Motor neuron (in vitro differentiated cells): Measurements from ENCODE around the gene EARS2. TPM values are rescaled to one million over a fixed set of nuclear protein-coding genes. Genes with fewer than 3 reads are reported as not detected.

Source experiments
- ATAC-seq, 8 experiments: fragments of 200-7000 bp; cut with Tn5 transposase; replicated peaks in 6 of 8; 2 replicates each; pipeline ENCODE4 v1.8.0; 2021; ENCODE audit warnings: mild to moderate bottlenecking in 8 of 8, moderate library complexity in 8 of 8
- H3K27ac ChIP-seq, 2 donors: fragments of 250-450 bp; sonication (Bioruptor Pico); 2 replicates each; pipeline ENCODE4 v1.9.0; 2021; ENCODE audit warnings: antibody characterized with exemption in 2 of 2, mild to moderate bottlenecking in 2 of 2, moderate library complexity in 1 of 2
- H3K4me1 ChIP-seq, 2 donors: fragments of 250-450 bp; sonication (Bioruptor Pico); replicated peaks in 1 of 2; 2 replicates each; pipeline ENCODE4 v1.6.1; 2021; ENCODE audit warnings: antibody characterized with exemption in 2 of 2, mild to moderate bottlenecking in 2 of 2, moderate library complexity in 1 of 2
- H3K4me3 ChIP-seq, 5 donors: fragments of 250-450 bp; sonication (Bioruptor Pico); 2 replicates each; pipeline ENCODE4 v1.9.0; 2021; ENCODE audit warnings: antibody characterized with exemption in 5 of 5, mild to moderate bottlenecking in 5 of 5, moderate library complexity in 4 of 5
- WGBS, 10 experiments: fragments of 450-650 bp; shearing (Covaris generic); methylation state at CpG; one replicate each; pipeline ENCODE4 v1.0.0; 2022; 5-methylcytosine and 5-hydroxymethylcytosine counted together
- in situ Hi-C, 9 experiments: fragments of 400-800 bp; cut with MboI; loops; one replicate each; pipeline ENCODE4 v1.15.0; 2021; ENCODE audit warnings: low sequenced_read_pairs in 9 of 9, low pct_unique_long_range_greater_than_20kb in 2 of 9; ENCODE audit not compliant: unreplicated experiment in 9 of 9
- total RNA-seq, 8 experiments: library from RNA; unstranded; fragments of 300-600 nt; gene quantifications; 2 replicates each; pipeline versions ENCODE4 v1.2.3 to v1.2.4, GENCODE V29; 2022

The EARS2 gene
- total RNA-seq, 8 experiments from 2014 or later: 15.2 to 40.6 (median 26.4) TPM

DNA sequence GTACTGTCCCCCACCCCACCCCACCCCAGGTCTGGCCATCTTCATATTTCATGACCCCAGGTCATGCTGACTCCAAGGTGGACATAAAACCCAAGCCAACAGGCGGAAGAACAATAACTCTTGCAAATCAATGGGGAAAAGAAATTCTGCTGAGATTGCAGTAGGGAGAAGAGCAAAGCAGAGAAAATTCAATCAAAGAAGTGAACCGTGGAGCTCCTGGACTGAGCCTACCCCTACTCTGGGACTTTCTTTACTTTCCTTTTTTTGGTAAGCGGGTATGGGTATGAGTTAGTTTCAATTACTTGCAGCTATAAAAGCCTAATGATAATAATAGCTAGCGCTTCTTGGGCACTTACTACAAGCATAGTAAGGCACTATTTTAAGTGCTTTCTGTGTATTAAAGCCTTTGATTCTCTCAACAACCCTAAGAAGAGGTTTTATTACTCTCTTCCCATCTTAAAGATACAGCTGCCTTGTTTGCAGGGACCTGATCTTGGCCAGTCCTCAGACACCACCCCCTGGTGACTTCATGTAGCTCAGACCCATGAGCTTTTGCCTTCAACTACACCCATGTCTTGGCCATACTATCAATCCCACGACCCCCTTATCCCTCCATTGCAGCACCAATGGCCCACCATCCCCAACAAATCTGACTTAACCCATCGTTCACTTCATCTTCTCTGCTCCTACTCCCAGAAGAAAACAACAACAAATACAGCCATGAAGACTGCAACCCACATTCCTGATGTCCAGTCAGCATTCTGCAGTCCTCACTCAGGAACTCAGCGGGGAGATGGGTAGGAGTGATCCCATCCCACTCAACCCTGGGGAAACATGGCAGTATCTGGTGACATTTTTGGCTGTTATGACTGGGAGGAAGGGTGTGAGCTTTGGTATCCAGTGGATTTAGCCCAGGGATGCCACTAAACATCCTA lies 51.2 kb downstream of the EARS2 start:
- Histone ChIP-seq H3K4me1 (peaks cover 34 to 35% of the 10 kb centered on the region in 2 donors), H3K27ac (no peak overlapping the region), H3K4me3 (peak overlapping the region in 3 of 5 donors; percentile 6 to 12 (median 10))
- WGBS, 10 experiments: 0 to 100% (median 60%) methylated on average over 1 to 4 of the region's 7 CpGs; no CpG with 5 or more reads in 2 of the 10 experiments
- in situ Hi-C loops: no loop called here
- no peak for ATAC-seq

DNA sequence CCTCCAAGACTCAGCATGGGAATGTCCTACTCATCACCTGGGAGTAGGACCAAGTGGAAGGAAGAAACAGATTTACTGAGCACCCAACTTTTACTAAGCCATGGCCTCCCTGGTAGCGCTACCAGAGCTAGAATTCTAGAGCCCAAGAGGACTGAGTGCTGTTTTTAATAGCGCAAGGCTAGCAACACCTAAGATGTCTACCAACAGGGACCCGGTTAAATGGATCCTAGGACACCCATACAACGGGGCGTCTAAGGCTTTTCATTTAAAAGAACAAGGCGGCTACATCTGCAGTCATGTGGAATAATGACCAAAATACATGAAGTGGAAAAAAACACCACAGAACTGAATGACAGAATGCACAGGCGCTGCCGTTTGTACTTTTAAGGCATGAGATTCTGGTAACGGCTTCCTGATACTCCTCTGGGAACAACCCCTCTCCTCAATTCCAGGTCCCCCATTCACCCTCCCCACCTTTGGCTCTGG lies 51.9 kb downstream of the EARS2 start:
- 0 to 100% (median 78%) methylated on average over 1 to 9 of the region's 9 CpGs for WGBS, 10 experiments
- Histone ChIP-seq H3K4me1 (peaks cover 34 to 35% of the 10 kb centered on the region in 2 donors), H3K4me3 (peak overlapping the region in 3 of 5 donors; percentile 6 to 12 (median 10)), H3K27ac (peak overlapping the region; percentile 11 to 64)
- in situ Hi-C loops: no loop called here
- ATAC-seq: peak in 4 of 8 experiments; percentile 1 to 17 (median 10)

DNA sequence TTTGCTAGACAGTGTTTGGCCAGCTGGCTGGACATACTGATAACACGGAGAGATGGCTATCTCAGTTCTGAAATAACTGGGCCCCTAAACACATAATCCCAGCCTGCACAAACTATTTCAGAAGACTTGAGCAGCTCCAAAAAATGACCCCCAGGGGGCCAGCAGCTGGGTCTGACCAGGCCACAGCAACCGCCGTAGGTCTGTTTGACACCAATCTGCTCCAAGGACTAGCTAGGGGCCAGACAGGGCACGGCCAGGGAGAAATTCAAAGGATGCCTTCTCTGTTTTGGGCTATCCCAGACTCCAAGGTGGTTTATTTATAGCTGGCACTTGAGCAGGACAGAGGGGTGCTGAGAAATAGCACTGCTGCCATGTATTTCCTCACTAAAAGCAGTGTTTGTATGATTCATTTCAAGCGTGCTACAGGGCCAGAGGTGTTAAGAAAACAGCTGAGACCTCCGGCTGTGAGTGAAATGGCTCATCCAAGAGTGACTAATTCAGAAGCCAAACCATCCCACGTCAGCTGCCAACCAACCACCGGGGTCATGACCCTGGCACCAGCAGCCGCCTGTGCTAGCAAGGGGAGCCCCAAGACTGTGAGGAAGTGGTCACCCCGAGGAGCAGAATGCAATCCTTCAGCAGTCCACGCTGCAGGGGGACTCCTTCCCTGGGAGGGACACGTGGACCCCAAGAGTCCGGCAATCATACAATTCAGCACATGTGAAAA lies 52.5 kb downstream of the EARS2 start:
- 9 to 80% (median 36%) methylated on average over 1 to 9 of the region's 13 CpGs; no CpG with 5 or more reads in 2 of the 10 experiments for WGBS, 10 experiments
- H3K27ac ChIP-seq: peak overlapping the region; percentile 11 to 64
- ATAC-seq: peak in 7 of 8 experiments; percentile 22 to 76 (median 67)
- in situ Hi-C loops: no loop called here
- H3K4me1 ChIP-seq: peaks cover 34 to 35% of the 10 kb centered on the region in 2 donors
- H3K4me3 ChIP-seq: peak overlapping the region in 2 of 5 donors; percentile 6 to 10

DNA sequence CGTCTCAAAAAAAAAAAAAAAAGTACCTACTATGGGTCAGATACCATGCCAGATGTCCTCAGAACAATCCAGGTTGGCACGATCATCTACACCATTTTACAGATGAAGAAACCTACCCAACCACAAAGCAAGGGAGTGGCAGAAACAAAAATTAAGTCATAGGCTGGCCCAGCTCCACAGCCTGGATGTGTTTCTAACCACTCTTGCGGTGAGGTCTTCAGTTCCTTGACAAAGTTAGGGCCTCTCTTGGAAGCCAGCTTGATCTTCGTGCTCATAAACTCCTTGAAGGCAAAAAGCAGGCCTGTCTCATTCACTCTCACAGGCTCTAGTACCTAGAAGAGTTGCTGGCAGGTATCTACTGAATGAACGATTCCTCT lies 53.1 kb downstream of the EARS2 start:
- WGBS, 10 experiments: 20 to 100% (median 96%) methylated on average over 1 to 3 of the region's 5 CpGs; no CpG with 5 or more reads in 1 of the 10 experiments
- Histone ChIP-seq H3K4me1 (peaks cover 34 to 35% of the 10 kb centered on the region in 2 donors), H3K27ac (no peak overlapping the region), H3K4me3 (no peak overlapping the region)
- in situ Hi-C loops: no loop called here
- ATAC-seq: peak in 2 of 8 experiments; percentile 4 to 13

DNA sequence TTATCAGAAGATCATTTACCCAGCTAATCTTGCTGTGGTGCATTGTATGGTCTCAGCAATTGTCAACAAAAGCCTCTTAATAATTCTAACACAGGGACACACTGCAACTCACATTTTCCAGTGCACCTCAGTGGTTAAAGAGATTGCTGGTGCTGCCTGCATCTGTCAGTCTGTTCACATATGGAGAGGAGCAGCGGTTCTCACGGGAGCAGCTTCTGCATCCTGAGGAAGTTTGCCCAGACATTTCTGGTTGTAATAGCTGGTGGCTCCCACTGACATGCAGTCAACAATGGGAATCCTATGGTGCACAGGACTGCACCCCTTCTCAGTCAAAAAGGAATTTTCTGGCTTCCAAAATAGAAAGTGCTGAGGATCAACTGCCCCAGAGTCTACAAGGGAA lies 54.7 kb downstream of the EARS2 start:
- in situ Hi-C loops: no loop called here
- Histone ChIP-seq H3K4me3 (no peak overlapping the region), H3K4me1 (peaks cover 29% of the 10 kb centered on the region in 2 donors), H3K27ac (no peak overlapping the region)
- WGBS, 10 experiments: 75 to 100% (median 92%) methylated on average over 1 to 2 of the region's 2 CpGs; no CpG with 5 or more reads in 7 of the 10 experiments
- no peak for ATAC-seq

- ATAC-seq: no peak
- 58 to 100% (median 84%) methylated on average over 2 to 5 of the region's 5 CpGs for WGBS, 10 experiments
- Histone ChIP-seq H3K4me1 (peaks cover 27 to 29% of the 10 kb centered on the region in 2 donors), H3K27ac (no peak overlapping the region), H3K4me3 (no peak overlapping the region)
- in situ Hi-C loops: no loop called here
Measured at GRCh38 chr16:23501291-23501690, 55.9 kb downstream of the EARS2 start.

GRCh38 chr16:23500862-23501225 lies 56.3 kb downstream of the EARS2 start:
- no peak for ATAC-seq
- Histone ChIP-seq H3K4me3 (no peak overlapping the region), H3K27ac (no peak overlapping the region), H3K4me1 (peaks cover 22 to 26% of the 10 kb centered on the region in 2 donors)
- in situ Hi-C loops: no loop called here
- 21 to 86% (median 65%) methylated on average over 1 to 4 of the region's 4 CpGs; no CpG with 5 or more reads in 3 of the 10 experiments for WGBS, 10 experiments

DNA sequence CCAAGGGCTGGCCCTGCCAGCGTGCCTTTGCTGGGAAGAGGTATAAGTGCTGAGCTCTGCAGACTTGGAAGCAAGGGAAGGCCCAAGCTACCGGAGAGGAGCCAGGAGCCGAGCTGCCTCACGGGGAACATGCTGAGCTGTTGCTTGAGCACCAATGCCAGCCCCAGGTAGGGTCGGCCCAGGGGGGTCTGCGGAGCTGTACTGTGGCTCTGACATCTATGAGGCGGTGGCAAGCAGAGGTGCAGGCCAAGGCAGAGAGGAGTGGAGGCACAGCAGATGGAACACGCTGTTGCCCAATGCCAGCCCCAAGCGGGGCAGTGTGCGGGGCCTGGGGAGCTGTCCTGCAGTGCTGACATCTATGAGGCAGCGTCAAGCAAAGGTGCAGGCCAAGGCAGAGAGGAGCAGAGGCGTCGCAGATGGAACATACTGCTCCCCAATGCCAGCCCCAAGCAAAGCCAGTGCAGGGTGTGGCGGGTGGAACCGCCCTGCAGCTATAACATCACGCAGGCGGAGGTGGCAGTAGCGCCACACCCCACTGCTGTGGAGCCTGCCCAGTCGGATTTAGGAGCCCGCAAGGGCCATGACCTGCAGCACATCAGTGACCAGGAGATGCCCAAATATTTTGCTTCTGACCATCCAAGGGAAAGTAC lies 56.8 kb downstream of the EARS2 start:
- Histone ChIP-seq H3K4me3 (no peak overlapping the region), H3K27ac (no peak overlapping the region), H3K4me1 (peaks cover 18 to 21% of the 10 kb centered on the region in 2 donors)
- WGBS, 10 experiments: 80 to 100% (median 94%) methylated on average over 1 to 17 of the region's 20 CpGs; no CpG with 5 or more reads in 5 of the 10 experiments
- ATAC-seq: peak in 2 of 8 experiments; percentile 10 to 60
- in situ Hi-C loops: no loop called here

- WGBS, 10 experiments: 20 to 100% (median 100%) methylated on average over 1 of the region's 7 CpGs; no CpG with 5 or more reads in 7 of the 10 experiments
- H3K4me1 ChIP-seq: peaks cover 13 to 15% of the 10 kb centered on the region in 2 donors
- ATAC-seq: peak in 1 of 8 experiments; percentile 26
- in situ Hi-C loops: loop anchor here in 1 of 9 experiments (25.0 kb wide), 1 partner anchor 112 kb away; no protein-coding TSS in a partner anchor
- H3K4me3 ChIP-seq: no peak overlapping the region
- no peak overlapping the region for H3K27ac ChIP-seq
Measured at GRCh38 chr16:23499801-23500200, 57.3 kb downstream of the EARS2 start.

- no peak for ATAC-seq
- 0 to 100% (median 92%) methylated on average over 1 to 10 of the region's 11 CpGs; no CpG with 5 or more reads in 4 of the 10 experiments for WGBS, 10 experiments
Measured at GRCh38 chr16:23498863-23499262, 58.3 kb downstream of the EARS2 start.

GRCh38 chr16:23497543-23497868 lies 59.6 kb downstream of the EARS2 start:
- Histone ChIP-seq H3K27ac (no peak overlapping the region), H3K4me3 (no peak overlapping the region), H3K4me1 (no peaks in the 10 kb centered on the region)
- no peak for ATAC-seq
- 60 to 100% (median 95%) methylated on average over 1 to 5 of the region's 6 CpGs; no CpG with 5 or more reads in 1 of the 10 experiments for WGBS, 10 experiments
- in situ Hi-C loops: loop anchor here in 1 of 9 experiments (25.0 kb wide), 1 partner anchor 110 kb away; no protein-coding TSS in a partner anchor

More at GRCh38 chr16:23498863-23499262, 58.3 kb downstream of the EARS2 start:
- no peak overlapping the region for H3K4me3 ChIP-seq
- H3K4me1 ChIP-seq: peaks cover 4 to 6% of the 10 kb centered on the region in 2 donors
- no peak overlapping the region for H3K27ac ChIP-seq
- in situ Hi-C loops: loop anchor here in 1 of 9 experiments (25.0 kb wide), 1 partner anchor 112 kb away; no protein-coding TSS in a partner anchor

- WGBS, 10 experiments: 4 to 100% (median 69%) methylated on average over 2 to 10 of the region's 12 CpGs; no CpG with 5 or more reads in 1 of the 10 experiments
- no peak overlapping the region for H3K27ac ChIP-seq
- H3K4me3 ChIP-seq: no peak overlapping the region
- H3K4me1 ChIP-seq: no peaks in the 10 kb centered on the region
- in situ Hi-C loops: loop anchor here in 1 of 9 experiments (25.0 kb wide), 1 partner anchor 110 kb away; no protein-coding TSS in a partner anchor
- peak in 5 of 8 experiments; percentile 33 to 87 (median 57) for ATAC-seq
Measured at GRCh38 chr16:23496821-23497542, 60.2 kb downstream of the EARS2 start.
